Choroid plexus epithelial cell (primary cell): ENCODE data around the gene GPR173.

Source experiments
- DNase-seq: peaks from one replicate; pipeline ENCODE4 v3.0.0-alpha.2; 2010; ENCODE audit warnings: low read depth
- H3K4me3 ChIP-seq: 2 replicates; pipeline ENCODE4 v1.5.1; 2011; ENCODE audit warnings: low read depth, mild to moderate bottlenecking, control low read depth, low read length, moderate library complexity
- TF ChIP-seq, protein P1 (sequence below): conservative IDR thresholded peaks from 2 replicates; pipeline ENCODE4 v1.5.1; 2011; ENCODE audit warnings: low read depth, mild to moderate bottlenecking, control low read depth, inconsistent platforms, low read length, moderate library complexity

The GPR173 gene

DNA sequence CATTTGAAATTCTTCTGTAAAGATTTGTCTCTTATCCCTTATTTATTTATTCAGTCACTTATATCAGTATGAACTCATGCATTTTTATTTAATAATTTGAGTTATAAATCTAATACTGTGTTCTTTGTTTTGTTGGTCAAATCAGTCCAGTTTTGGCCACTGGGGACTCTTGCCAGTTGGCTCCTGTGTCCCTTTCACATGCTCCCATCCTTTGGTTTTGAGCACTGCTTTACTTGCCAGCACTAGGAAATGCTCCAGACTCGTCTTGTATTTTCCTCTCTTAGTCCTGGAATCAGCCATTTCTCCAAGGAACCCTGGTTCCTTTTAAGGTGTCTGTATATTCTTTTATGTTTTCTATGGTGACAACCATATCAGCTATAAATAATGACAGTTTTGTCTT, 73.4 kb downstream of the GPR173 start:
- TF ChIP-seq, protein P1, sequence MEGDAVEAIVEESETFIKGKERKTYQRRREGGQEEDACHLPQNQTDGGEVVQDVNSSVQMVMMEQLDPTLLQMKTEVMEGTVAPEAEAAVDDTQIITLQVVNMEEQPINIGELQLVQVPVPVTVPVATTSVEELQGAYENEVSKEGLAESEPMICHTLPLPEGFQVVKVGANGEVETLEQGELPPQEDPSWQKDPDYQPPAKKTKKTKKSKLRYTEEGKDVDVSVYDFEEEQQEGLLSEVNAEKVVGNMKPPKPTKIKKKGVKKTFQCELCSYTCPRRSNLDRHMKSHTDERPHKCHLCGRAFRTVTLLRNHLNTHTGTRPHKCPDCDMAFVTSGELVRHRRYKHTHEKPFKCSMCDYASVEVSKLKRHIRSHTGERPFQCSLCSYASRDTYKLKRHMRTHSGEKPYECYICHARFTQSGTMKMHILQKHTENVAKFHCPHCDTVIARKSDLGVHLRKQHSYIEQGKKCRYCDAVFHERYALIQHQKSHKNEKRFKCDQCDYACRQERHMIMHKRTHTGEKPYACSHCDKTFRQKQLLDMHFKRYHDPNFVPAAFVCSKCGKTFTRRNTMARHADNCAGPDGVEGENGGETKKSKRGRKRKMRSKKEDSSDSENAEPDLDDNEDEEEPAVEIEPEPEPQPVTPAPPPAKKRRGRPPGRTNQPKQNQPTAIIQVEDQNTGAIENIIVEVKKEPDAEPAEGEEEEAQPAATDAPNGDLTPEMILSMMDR, result no peak
- H3K4me3 ChIP-seq, result no peak overlapping the region
- no peak for DNase-seq

DNA sequence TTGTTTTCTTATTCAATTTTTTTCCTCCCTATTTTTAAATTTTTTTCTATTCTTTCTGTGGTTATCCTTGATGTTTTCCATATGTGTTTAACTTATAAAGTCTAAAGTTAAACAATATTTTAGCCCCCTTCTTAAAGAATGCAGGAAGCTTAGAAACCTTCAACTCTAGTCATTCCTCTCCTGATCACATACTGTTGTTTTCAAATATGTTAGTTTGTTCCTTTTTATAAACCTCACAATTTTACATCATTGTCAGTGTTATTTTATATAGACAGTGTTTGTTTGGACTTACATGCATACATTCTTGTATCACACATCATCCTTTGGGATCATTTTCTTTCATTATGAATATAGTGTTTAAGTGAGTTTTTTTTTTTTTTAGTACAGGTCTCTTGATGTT, 76.9 kb downstream of the GPR173 start:
- no peak overlapping the region for H3K4me3 ChIP-seq
- no peak for DNase-seq
- TF ChIP-seq, protein P1, result no peak

DNA sequence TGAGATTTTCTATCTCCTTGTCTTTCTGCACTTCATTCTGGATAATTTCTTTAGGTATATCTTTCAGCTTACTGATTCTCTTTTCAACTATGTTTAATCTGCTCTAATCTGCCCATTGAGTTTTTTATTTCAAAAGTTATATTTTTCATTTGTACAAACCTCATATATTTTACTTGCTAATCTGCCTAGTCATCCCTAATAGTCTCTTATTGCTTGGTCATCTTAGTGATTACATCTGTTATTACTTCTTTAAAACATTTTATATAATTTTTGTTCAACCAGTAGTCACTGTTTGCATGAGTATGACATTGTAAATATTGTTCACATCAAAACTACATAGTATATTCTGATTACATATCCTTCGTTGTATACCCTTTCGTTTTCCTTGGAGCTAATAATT, 77.8 kb downstream of the GPR173 start:
- H3K4me3 ChIP-seq, result no peak overlapping the region
- TF ChIP-seq, protein P1, result no peak
- no peak for DNase-seq

DNA sequence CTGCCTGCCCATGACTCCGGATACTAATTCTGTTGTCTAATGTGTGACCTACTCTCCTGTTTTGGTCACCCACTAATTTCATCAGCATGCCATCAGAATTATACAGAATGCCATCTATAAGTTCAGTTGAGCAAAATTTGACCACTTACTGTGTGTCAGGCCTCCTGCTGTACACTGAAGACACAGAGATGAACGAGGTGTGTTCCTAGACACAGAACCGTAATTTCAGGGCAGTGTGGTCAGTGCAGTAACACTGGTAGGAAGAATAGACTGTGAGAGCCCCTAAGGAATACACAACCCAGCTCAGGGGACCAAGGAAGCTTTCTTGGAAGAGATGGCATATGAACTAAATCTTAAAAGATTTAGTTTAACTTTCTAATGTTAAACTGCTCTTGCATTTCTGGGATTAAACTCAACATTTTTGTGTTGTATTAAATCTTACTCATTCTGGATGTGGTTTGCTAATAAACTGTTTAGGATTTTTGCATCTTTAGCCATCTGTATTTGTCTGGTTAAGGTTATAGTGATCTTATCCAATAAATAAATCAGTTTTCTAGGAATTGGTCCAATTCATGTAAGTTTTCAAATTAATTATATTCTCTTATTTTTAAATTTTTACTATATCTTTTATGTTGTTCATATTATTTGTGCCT, 79.6 kb downstream of the GPR173 start:
- no peak for DNase-seq

More for the DNA sequence above, 79.6 kb downstream of the GPR173 start:
- no peak overlapping the region for H3K4me3 ChIP-seq
- TF ChIP-seq, protein P1, result no peak
